ENCODE measurements around the gene TMEM229A. TPM values are rescaled to one million over a fixed set of nuclear protein-coding genes. Genes with fewer than 3 reads are reported as not detected.
"Not testable (repeated sequence)": the region's sequence is repeated elsewhere in the genome, so short reads cannot be mapped to it uniquely, and the experiment has no call there.

TMEM229A gene
- total RNA-seq, result 0.17 and 1.3 TPM in 2 replicates
- 0.35 TPM in 1 of 2 replicates, not detected in the other for polyA plus RNA-seq

DNA sequence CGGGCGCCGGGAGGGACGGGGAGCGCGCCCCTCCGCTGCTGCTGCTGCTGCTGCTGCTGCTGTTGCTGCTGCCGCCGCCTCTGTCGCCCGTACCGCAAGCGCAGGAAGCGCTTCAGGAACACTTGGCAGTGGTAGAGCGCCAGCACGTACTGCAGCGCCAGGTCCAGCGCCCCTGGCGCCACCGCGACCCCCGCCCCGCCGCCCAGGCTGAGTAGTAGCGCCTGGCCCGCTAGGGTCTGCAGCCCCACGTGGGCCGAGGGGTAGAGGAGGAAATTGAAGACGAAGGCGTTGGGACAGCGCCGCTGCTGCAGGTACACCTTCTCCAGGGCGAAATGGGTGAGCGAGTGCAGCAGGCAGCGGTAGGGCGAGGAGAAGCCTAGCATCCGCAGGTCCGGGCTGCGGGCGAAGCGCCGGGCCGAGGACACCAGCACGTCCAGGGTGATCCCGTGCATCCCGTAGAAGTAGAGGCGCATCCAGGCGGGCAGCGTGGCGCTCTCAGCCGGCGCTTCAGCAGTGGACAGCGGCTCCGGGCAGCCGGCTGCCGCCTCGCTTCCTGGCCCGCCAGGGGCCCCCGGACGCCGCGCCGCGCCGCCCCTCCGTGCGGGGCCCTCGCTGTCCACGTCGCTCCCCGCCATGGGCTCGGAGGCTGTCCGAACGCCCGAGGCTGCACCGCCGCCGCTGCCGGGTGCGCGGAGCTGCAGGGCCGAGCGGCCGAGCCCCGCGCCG is at the start of gene TMEM229A:
Gene TMEM229A (minus strand): TSS at position 699 of the 726 bp plus-strand sequence. CDS start 64 bp downstream, at position 635.
- Histone ChIP-seq H3K36me3 (replicated peaks; ENCODE audit: insufficient read depth, low read depth) (no peaks in the 10 kb centered on the region), H3K79me2 (no peaks in the 10 kb centered on the region), H4K20me1 (ENCODE audit: insufficient read depth, poor library complexity, severe bottlenecking) (no peaks in the 10 kb centered on the region), H3K9me2 (replicated peaks; ENCODE audit: insufficient read depth) (no peaks in the 10 kb centered on the region), H3K27ac (no peak within 1 kb of the TSS), H3K9me3 (ENCODE audit: low read depth) (no peaks in the 10 kb centered on the region), H3K4me3 (peak within 1 kb of the TSS; percentile 57), H3K4me2 (peak within 1 kb of the TSS; percentile 100), H3K4me1 (ENCODE audit: insufficient read depth) (peaks cover 5% of the 10 kb centered on the region), H3K27me3 (peaks cover 35% of the 10 kb centered on the region), H2AFZ (peak within 1 kb of the TSS; percentile 86)
- TF ChIP-seq EZH2phosphoT487 (IDR thresholded peaks at IDR 0.05; ENCODE audit: low read depth, severe bottlenecking, unreplicated experiment) (no peak), EZH2 (IDR thresholded peaks at IDR 0.05; ENCODE audit: borderline replicate concordance) (no peak)
- TF ChIP-seq, protein P1, sequence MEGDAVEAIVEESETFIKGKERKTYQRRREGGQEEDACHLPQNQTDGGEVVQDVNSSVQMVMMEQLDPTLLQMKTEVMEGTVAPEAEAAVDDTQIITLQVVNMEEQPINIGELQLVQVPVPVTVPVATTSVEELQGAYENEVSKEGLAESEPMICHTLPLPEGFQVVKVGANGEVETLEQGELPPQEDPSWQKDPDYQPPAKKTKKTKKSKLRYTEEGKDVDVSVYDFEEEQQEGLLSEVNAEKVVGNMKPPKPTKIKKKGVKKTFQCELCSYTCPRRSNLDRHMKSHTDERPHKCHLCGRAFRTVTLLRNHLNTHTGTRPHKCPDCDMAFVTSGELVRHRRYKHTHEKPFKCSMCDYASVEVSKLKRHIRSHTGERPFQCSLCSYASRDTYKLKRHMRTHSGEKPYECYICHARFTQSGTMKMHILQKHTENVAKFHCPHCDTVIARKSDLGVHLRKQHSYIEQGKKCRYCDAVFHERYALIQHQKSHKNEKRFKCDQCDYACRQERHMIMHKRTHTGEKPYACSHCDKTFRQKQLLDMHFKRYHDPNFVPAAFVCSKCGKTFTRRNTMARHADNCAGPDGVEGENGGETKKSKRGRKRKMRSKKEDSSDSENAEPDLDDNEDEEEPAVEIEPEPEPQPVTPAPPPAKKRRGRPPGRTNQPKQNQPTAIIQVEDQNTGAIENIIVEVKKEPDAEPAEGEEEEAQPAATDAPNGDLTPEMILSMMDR (IDR thresholded peaks at IDR 0.05; ENCODE audit: poor library complexity), result no peak
- peak; percentile 84 for DNase-seq (ENCODE audit: low spot score)
- under 1% methylated on average over 70 of the region's 87 CpGs for WGBS (ENCODE audit: low lambda C conversion rate, missing lambda C conversion rate)

DNA sequence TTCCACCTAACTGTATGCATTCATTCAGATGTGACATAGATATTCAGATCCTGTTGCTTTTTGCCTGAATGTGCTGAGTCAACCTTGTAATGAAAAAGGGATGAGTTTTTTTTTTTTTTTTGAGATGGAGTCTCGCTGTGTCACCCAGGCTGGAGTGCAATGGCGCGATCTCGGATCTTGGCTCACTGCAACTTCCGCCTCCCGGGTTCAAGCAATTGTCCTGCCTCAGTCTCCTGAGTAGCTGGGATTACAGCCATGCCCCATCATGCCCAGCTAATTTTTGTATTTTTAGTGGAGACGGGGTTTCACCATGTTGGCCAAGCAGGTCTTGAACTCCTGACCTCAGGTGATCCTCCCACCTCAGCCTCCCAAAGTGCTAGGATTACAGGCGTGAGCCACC is 49.4 kb upstream of the TMEM229A start:
- H3K27ac ChIP-seq; H3K9me2 ChIP-seq (replicated peaks; ENCODE audit: insufficient read depth); H3K9me3 ChIP-seq (ENCODE audit: low read depth); H3K27me3 ChIP-seq; H3K4me1 ChIP-seq (ENCODE audit: insufficient read depth); H3K4me2 ChIP-seq; H4K20me1 ChIP-seq (ENCODE audit: insufficient read depth, poor library complexity, severe bottlenecking); DNase-seq (ENCODE audit: low spot score); H3K36me3 ChIP-seq (replicated peaks; ENCODE audit: insufficient read depth, low read depth); H3K79me2 ChIP-seq; H2AFZ ChIP-seq; H3K4me3 ChIP-seq: not testable (repeated sequence)
- over 99% methylated on average over 8 of the region's 8 CpGs for WGBS (ENCODE audit: low lambda C conversion rate, missing lambda C conversion rate)

GRCh38 chr7:124077546-124077945 is 44.7 kb upstream of the TMEM229A start:
- no peaks in the 10 kb centered on the region for H4K20me1 ChIP-seq (ENCODE audit: insufficient read depth, poor library complexity, severe bottlenecking)
- DNase-seq (ENCODE audit: low spot score), result no peak
- no peaks in the 10 kb centered on the region for H3K9me3 ChIP-seq (ENCODE audit: low read depth)
- TF ChIP-seq EZH2 (IDR thresholded peaks at IDR 0.05; ENCODE audit: borderline replicate concordance), result no peak
- no peak for TF ChIP-seq EZH2phosphoT487 (IDR thresholded peaks at IDR 0.05; ENCODE audit: low read depth, severe bottlenecking, unreplicated experiment)
- TF ChIP-seq, protein P1 (IDR thresholded peaks at IDR 0.05; ENCODE audit: poor library complexity), result no peak
- WGBS (ENCODE audit: low lambda C conversion rate, missing lambda C conversion rate), result 56% methylated on average over 3 of the region's 3 CpGs
- H3K79me2 ChIP-seq, result no peaks in the 10 kb centered on the region
- peaks cover 10% of the 10 kb centered on the region for H3K4me1 ChIP-seq (ENCODE audit: insufficient read depth)
- H2AFZ ChIP-seq, result no peak overlapping the region
- H3K36me3 ChIP-seq (replicated peaks; ENCODE audit: insufficient read depth, low read depth), result no peaks in the 10 kb centered on the region
- no peaks in the 10 kb centered on the region for H3K9me2 ChIP-seq (replicated peaks; ENCODE audit: insufficient read depth)
- H3K4me2 ChIP-seq, result no peak overlapping the region
- no peak overlapping the region for H3K27ac ChIP-seq
- H3K27me3 ChIP-seq, result no peaks in the 10 kb centered on the region
- no peak overlapping the region for H3K4me3 ChIP-seq

DNA sequence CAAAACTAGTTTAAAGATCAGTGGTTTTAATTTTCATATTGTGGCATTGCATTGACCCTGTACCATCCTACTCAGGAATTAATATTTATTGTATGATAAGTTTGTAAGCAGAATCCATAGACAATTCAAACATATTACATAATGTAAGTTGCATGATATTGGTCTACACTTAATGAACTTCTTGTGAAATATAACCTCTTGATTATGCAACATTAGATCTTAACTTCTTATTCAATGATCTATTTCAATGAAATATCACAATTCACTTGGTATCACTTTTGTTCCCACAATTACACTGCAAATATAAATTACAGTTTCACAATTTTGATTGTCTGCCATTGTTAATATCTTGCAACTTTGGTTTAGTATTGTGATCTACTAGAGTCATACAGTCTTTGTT is 44.0 kb upstream of the TMEM229A start:
- TF ChIP-seq, protein P1 (IDR thresholded peaks at IDR 0.05; ENCODE audit: poor library complexity), result no peak
- no peak for TF ChIP-seq EZH2 (IDR thresholded peaks at IDR 0.05; ENCODE audit: borderline replicate concordance)
- TF ChIP-seq EZH2phosphoT487 (IDR thresholded peaks at IDR 0.05; ENCODE audit: low read depth, severe bottlenecking, unreplicated experiment), result no peak
- Histone ChIP-seq H3K9me2 (replicated peaks; ENCODE audit: insufficient read depth) (no peaks in the 10 kb centered on the region), H3K4me3 (no peak overlapping the region), H3K36me3 (replicated peaks; ENCODE audit: insufficient read depth, low read depth) (no peaks in the 10 kb centered on the region), H3K4me2 (no peak overlapping the region), H3K27me3 (no peaks in the 10 kb centered on the region), H3K9me3 (ENCODE audit: low read depth) (no peaks in the 10 kb centered on the region), H3K27ac (no peak overlapping the region), H3K4me1 (ENCODE audit: insufficient read depth) (peaks cover 13% of the 10 kb centered on the region), H2AFZ (no peak overlapping the region), H4K20me1 (ENCODE audit: insufficient read depth, poor library complexity, severe bottlenecking) (no peaks in the 10 kb centered on the region), H3K79me2 (no peaks in the 10 kb centered on the region)
- no peak for DNase-seq (ENCODE audit: low spot score)

Data from hepatocyte (in vitro differentiated cells).